Right lobe of liver (tissue), 6 donors: ENCODE results near the gene HLA-DMA. TPM values are rescaled to one million over a fixed set of nuclear protein-coding genes. Genes with fewer than 3 reads are reported as not detected.
"Not testable (repeated sequence)": the region's sequence is repeated elsewhere in the genome, so short reads cannot be mapped to it uniquely, and the experiment has no call there.

ENCODE experiments used
- ATAC-seq, 4 donors: fragments of 200-7000 bp; cut with Tn5 transposase; one replicate each; pipeline ENCODE4 v1.9.1; 2020; ENCODE audit warnings: mild to moderate bottlenecking in 4 of 4, moderate library complexity in 4 of 4
- DNase-seq, 3 donors: peaks; one replicate each; pipeline ENCODE4 v3.0.0-alpha.2; 2020
- H3K27ac ChIP-seq, 3 donors: fragments of 200-600 bp; one replicate each; pipeline ENCODE4 v1.8.0; 2022
- H3K27me3 ChIP-seq, 2 donors: fragments of 200-600 bp; one replicate each; pipeline ENCODE4 v1.8.0; 2022
- H3K36me3 ChIP-seq, 4 donors: fragments of 200-600 bp; sonication (generic) in 1 of 4; one replicate each; pipeline versions ENCODE4 v1.5.1 to v1.8.0; 2017 to 2022; ENCODE audit warnings: control low read depth in 1 of 4
- H3K4me1 ChIP-seq, 4 donors: fragments of 200-600 bp; sonication (generic) in 1 of 4; one replicate each; pipeline versions ENCODE4 v1.5.1 to v1.8.0; 2017 to 2022; ENCODE audit warnings: control low read depth in 1 of 4
- H3K4me3 ChIP-seq, 3 donors: fragments of 200-600 bp; one replicate each; pipeline ENCODE4 v1.8.0; 2022
- H3K9me3 ChIP-seq, 4 donors: fragments of 200-600 bp; sonication (generic) in 1 of 4; one replicate each; pipeline versions ENCODE4 v1.5.1 to v1.8.0; 2017 to 2022; ENCODE audit warnings: control low read depth in 1 of 4
- POLR2A ChIP-seq: fragments of 450-650 bp; IDR thresholded peaks from one replicate; pipeline ENCODE4 v1.6.1; 2017; ENCODE audit warnings: antibody characterized with exemption, mild to moderate bottlenecking
- WGBS: methylation state at CpG from one replicate; pipeline ENCODE4 v1.1.6; 2018; ENCODE audit warnings: low coverage, low lambda C conversion rate; ENCODE audit not compliant: insufficient coverage; ENCODE audit errors: missing lambda C conversion rate; 5-methylcytosine and 5-hydroxymethylcytosine counted together
- intact Hi-C, 2 donors: fragments of 100-400 bp; cut with DNase I; formaldehyde crosslinking; loops; one replicate each; pipeline versions ENCODE4 v1.11.2 to v1.14.1; 2022
- total RNA-seq, 6 experiments: library from RNA; depleted of rRNA in 2 of 6; stranded (reverse); fragments of >200 nt in 2 of 6; fragmentation: NEBNext Ultra II Directional in 3 of 6; extraction: Animal tissue kit (Norgen Biotek cat#: 25700) in 3 of 6; gene quantifications; one replicate each; pipeline versions ENCODE4 v1.1.0 to v1.2.4, GENCODE V29; 2016 to 2023
- TF ChIP-seq, protein P1 (sequence below), 4 donors: fragments of 200-600 bp in 3 of 4; fragments of 450-650 bp in 1 of 4; IDR thresholded peaks; one replicate each; pipeline versions ENCODE4 v1.5.1 to v1.8.0; 2016 to 2022; ENCODE audit warnings: antibody characterized with exemption in 4 of 4, mild to moderate bottlenecking in 2 of 4
- donor health status: DM: no; HTN: yes; CAD: no.
- donor health status: DM: no; HTN: no; CAD: no.
- donor health status: DM: no; HTN: no; CAD: no.
- donor health status: DM: no; HTN: yes; CAD: no.
- donor health status: DM: no; HTN: yes; CAD: no.

HLA-DMA gene
- total RNA-seq, 6 experiments from 2014 or later, result 6.9 to 26.2 (median 10.7) TPM

DNA sequence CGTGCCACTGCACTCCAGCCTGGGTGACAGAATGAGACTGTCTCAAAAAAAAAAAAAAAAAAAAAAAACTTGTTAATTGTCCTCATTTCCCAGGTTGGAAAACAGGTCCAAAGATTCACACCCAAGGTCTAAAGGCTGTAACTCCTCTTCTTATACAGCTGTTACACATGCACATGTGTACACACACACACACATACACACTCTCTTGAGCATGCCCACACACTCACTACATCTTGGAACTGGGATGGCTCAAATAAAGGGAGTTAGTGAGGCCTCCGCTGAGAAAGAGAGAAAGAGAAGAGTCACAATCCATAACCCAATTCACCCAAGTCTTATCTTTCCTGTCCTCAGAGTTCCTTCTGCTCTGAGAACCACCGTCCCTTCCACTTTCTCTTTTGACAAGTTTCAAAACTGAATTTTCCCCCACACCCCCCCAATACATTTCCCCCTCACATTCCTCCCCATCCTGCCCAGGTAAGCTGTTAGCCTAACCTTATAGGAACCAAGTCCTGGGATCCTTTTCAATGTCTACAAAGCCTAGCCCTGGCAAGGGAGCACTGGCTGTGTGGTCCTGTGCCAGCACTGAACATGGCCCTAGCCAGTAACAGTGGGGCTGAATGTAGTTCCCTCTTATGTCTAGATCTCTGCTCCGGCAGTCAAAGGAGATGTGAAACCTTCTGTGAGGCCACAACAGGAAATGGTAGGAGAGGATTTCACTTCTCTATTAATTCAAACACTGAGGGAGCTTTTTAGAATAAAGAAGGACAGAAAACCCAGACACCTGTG lies 8.8 kb downstream of the HLA-DMA start:
- Histone ChIP-seq H3K36me3 (no peaks in the 10 kb centered on the region), H3K27ac (peak overlapping the region in 2 of 3 donors; percentile 25 to 37), H3K4me3 (no peak overlapping the region), H3K27me3 (no peaks in the 10 kb centered on the region), H3K9me3 (no peaks in the 10 kb centered on the region), H3K4me1 (peaks cover 0 to 10% (median 0%) of the 10 kb centered on the region in 4 donors)
- 51% methylated on average over 4 of the region's 4 CpGs for WGBS
- intact Hi-C loops, result no loop called here
- ATAC-seq (peak; percentile 41 to 63 (median 48)), DNase-seq (no peak)
- TF ChIP-seq POLR2A, result peak; percentile 35
- TF ChIP-seq, protein P1, sequence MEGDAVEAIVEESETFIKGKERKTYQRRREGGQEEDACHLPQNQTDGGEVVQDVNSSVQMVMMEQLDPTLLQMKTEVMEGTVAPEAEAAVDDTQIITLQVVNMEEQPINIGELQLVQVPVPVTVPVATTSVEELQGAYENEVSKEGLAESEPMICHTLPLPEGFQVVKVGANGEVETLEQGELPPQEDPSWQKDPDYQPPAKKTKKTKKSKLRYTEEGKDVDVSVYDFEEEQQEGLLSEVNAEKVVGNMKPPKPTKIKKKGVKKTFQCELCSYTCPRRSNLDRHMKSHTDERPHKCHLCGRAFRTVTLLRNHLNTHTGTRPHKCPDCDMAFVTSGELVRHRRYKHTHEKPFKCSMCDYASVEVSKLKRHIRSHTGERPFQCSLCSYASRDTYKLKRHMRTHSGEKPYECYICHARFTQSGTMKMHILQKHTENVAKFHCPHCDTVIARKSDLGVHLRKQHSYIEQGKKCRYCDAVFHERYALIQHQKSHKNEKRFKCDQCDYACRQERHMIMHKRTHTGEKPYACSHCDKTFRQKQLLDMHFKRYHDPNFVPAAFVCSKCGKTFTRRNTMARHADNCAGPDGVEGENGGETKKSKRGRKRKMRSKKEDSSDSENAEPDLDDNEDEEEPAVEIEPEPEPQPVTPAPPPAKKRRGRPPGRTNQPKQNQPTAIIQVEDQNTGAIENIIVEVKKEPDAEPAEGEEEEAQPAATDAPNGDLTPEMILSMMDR (IDR thresholded peaks at IDR 0.05), result no peak

DNA sequence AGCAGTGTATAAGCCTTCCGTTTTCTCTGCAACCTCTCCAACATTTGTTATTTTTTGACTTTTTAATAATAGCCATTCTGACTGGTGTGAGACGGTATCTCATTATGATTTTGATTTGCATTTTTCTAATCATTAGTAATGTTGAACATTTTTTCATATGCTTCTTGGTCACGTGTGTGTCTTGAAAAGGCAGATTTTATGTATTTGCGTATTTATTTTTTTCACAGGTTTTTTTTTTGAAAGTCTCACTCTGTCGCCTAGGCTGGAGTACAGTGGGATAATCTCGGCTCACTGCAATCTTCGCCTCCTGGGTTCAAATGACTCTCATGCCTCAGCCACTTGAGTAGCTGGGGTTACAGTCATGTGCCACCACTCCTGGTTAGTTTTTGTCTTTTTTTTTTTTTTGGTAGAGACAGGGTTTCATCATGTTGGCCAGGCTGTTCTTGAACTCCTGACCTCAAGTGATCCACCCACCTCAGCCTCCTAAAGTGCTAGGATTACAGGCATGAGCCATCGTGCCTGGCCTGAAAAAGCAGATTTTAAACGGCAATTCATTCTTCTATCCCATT lies 10.3 kb downstream of the HLA-DMA start:
- H3K27me3 ChIP-seq, H3K27ac ChIP-seq, H3K36me3 ChIP-seq, H3K4me3 ChIP-seq, H3K9me3 ChIP-seq, ATAC-seq, DNase-seq, intact Hi-C loops: not testable (repeated sequence)
- H3K4me1 ChIP-seq, result peaks cover 0 to 10% (median 0%) of the 10 kb centered on the region in 4 donors
- WGBS, result 80% methylated on average over 9 of the region's 9 CpGs

DNA sequence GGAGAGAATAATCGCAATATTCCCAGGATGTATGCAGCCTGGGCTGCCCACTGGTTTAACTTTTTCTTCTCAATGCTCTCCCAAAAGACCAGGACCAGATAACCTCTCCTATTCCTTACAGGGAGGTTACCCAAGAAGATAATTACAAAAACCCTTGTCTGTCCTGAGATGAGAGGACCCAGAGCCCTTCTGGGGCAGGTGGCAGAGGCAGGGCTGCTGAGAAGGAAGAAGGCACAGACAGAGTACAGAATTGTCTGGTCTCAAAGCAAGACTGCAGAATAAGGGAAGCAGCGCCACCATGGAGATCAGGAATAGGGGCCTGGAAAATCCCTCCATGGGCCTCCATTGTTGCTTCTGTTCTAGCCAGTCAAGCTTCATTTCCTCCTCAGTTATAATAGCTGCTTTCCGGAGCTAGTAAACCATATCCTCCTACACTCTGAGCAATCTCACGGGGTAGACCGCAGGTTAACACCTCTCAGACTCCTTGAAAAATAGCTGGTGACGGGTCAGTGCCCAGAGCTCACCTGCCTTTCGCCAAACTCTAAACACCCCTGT lies 11.6 kb downstream of the HLA-DMA start:
- no peak overlapping the region for H3K4me3 ChIP-seq
- no peaks in the 10 kb centered on the region for H3K9me3 ChIP-seq
- ATAC-seq, result peak; percentile 6 to 28 (median 16)
- peaks cover 0 to 10% (median 0%) of the 10 kb centered on the region in 4 donors for H3K4me1 ChIP-seq
- 15% methylated on average over 5 of the region's 7 CpGs for WGBS
- DNase-seq, result no peak
- TF ChIP-seq POLR2A, result no peak
- TF ChIP-seq, protein P1 (IDR thresholded peaks at IDR 0.05), result no peak
- intact Hi-C loops, result no loop called here
- no peaks in the 10 kb centered on the region for H3K27me3 ChIP-seq
- H3K36me3 ChIP-seq, result no peaks in the 10 kb centered on the region
- peak overlapping the region; percentile 46 to 48 (median 46) for H3K27ac ChIP-seq

DNA sequence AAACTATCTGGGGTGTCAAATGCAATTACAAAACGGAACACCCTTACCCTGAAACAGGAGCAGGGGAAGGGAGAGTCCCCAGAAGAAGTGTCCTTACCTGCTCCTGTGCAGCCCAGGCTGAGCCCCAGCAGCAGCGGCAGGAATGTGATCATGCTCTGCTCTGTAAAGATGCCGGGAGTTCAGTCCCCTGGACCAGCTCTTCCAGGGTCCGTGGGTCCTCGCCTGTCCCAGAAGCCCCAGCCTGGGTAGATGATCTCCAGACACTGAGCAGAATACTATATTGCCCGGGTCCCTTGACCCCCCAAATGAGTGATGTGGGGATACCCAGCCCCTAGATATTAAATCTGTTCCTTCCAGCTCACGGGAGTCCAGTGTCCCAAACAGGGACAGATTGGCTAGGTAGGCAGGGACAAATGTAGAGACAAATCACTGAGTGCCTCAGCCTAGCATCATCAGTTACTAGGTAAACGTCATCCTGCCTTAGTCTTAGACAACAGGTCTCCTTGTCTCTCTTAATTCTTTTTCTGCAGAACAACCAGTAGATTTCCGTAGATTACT lies 12.2 kb downstream of the HLA-DMA start, which contains the start of gene HLA-DMB:
Gene HLA-DMB, minus strand, starts transcription at position 373 of the 558 bp plus-strand sequence. Its CDS starts 221 bp downstream, at position 152.
- no peaks in the 10 kb centered on the region for H3K9me3 ChIP-seq
- peak; percentile 88 to 93 (median 92) for ATAC-seq
- TF ChIP-seq POLR2A, result peak; percentile 45
- TF ChIP-seq, protein P1 (IDR thresholded peaks at IDR 0.05), result no peak
- peak in 1 of 3 donors; percentile 62 for DNase-seq
- WGBS, result 11% methylated on average over 2 of the region's 9 CpGs
- H3K27ac ChIP-seq, result peak within 1 kb of the TSS; percentile 46 to 53 (median 46)
- no peaks in the 10 kb centered on the region for H3K27me3 ChIP-seq
- H3K4me3 ChIP-seq, result peak within 1 kb of the TSS; percentile 31 to 44 (median 34)
- H3K4me1 ChIP-seq, result peaks cover 0 to 10% (median 0%) of the 10 kb centered on the region in 4 donors
- intact Hi-C loops, result no loop called here
- no peaks in the 10 kb centered on the region for H3K36me3 ChIP-seq
